Mucosa of descending colon (tissue), 3 donors: Measurements from ENCODE around the gene BLOC1S1. TPM values are rescaled to one million over a fixed set of nuclear protein-coding genes. Genes with fewer than 3 reads are reported as not detected.

Source experiments
- ATAC-seq: fragments of 200-7000 bp; cut with Tn5 transposase; one replicate; pipeline ENCODE4 v1.9.1; 2020; ENCODE audit warnings: mild to moderate bottlenecking, moderate library complexity
- DNase-seq, 3 donors: peaks; one replicate each; pipeline ENCODE4 v3.0.0-alpha.2; 2020
- H3K36me3 ChIP-seq: fragments of 200-600 bp; one replicate; pipeline ENCODE4 v1.8.0; 2021; ENCODE audit warnings: low read depth, mild to moderate bottlenecking
- H3K4me1 ChIP-seq: fragments of 200-600 bp; one replicate; pipeline ENCODE4 v1.8.0; 2021; ENCODE audit warnings: low read depth, mild to moderate bottlenecking
- H3K4me3 ChIP-seq: fragments of 200-600 bp; one replicate; pipeline ENCODE4 v1.8.0; 2021; ENCODE audit warnings: mild to moderate bottlenecking
- H3K9me3 ChIP-seq: fragments of 200-600 bp; one replicate; pipeline ENCODE4 v1.8.0; 2021; ENCODE audit warnings: mild to moderate bottlenecking
- intact Hi-C, 2 donors: fragments of 100-400 bp; cut with DNase I in 1 of 2; cut with micrococcal nuclease in 1 of 2; formaldehyde crosslinking; loops; one replicate each; pipeline versions ENCODE4 v1.11.0 to v1.11.1; 2022; cut with DNase I, micrococcal nuclease
- total RNA-seq, 3 donors: library from RNA; stranded (reverse); fragmentation: NEBNext Ultra II Directional in 2 of 3; extraction: Animal tissue kit (Norgen Biotek cat#: 25700) in 2 of 3; gene quantifications; one replicate each; pipeline versions ENCODE4 v1.2.1 to v1.2.4, GENCODE V29; 2021 to 2023
- TF ChIP-seq, protein P1 (sequence below): fragments of 200-600 bp; IDR thresholded peaks from one replicate; pipeline ENCODE4 v1.8.0; 2022; ENCODE audit warnings: antibody characterized with exemption, mild to moderate bottlenecking
- donor health status: DM: no; HTN: no; CAD: no; lungs with moderate emphysema.
- donor health status: DM: no; HTN: no; CAD: no.
- donor health status: DM: no; HTN: yes; CAD: no.

Gene BLOC1S1
- total RNA-seq, 3 donors from 2014 or later, result 201 to 285 (median 241) TPM

DNA sequence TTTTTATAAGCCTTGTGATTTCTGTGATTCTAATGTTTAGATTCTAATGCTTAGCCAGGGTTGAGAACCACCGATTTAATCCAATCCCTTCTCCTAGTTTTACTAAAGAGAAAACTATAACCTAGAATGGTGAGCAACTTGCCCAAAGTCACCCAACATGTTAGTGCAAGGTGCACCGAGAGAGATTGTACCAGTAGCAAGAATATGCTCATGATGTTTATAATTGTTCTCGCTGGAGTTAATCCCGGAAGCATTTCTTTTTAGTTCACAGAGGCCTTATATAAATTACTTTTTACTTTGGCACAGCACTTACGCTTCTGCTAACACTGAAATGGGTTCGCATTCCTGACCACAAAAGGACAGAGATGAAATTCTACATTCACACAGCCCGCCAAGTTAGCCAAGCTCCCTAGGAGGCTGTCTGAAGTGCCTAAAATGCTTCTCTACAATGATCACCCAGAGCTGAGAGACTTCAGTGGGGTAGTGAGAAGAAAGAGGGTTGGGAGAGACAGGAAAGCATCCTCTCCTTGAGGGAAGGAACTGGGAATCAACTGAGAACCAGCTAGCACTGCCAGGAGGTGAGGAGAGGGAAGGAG is 579 bp upstream of the BLOC1S1 start:
- intact Hi-C loops, result no loop called here
- TF ChIP-seq, protein P1, sequence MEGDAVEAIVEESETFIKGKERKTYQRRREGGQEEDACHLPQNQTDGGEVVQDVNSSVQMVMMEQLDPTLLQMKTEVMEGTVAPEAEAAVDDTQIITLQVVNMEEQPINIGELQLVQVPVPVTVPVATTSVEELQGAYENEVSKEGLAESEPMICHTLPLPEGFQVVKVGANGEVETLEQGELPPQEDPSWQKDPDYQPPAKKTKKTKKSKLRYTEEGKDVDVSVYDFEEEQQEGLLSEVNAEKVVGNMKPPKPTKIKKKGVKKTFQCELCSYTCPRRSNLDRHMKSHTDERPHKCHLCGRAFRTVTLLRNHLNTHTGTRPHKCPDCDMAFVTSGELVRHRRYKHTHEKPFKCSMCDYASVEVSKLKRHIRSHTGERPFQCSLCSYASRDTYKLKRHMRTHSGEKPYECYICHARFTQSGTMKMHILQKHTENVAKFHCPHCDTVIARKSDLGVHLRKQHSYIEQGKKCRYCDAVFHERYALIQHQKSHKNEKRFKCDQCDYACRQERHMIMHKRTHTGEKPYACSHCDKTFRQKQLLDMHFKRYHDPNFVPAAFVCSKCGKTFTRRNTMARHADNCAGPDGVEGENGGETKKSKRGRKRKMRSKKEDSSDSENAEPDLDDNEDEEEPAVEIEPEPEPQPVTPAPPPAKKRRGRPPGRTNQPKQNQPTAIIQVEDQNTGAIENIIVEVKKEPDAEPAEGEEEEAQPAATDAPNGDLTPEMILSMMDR, result no peak
- H3K36me3 ChIP-seq, result no peaks in the 10 kb centered on the region
- peaks cover 38% of the 10 kb centered on the region for H3K4me1 ChIP-seq
- no peak for ATAC-seq
- no peak overlapping the region for H3K4me3 ChIP-seq
- H3K9me3 ChIP-seq, result no peaks in the 10 kb centered on the region
- no peak for DNase-seq

GRCh38 chr12:55716582-55716957 is 724 bp downstream of the BLOC1S1 start:
- H3K36me3 ChIP-seq, result no peaks in the 10 kb centered on the region
- H3K4me1 ChIP-seq, result peaks cover 50% of the 10 kb centered on the region
- intact Hi-C loops, result no loop called here
- TF ChIP-seq, protein P1, result no peak
- DNase-seq (no peak), ATAC-seq (peak; percentile 11)
- peak overlapping the region; percentile 87 for H3K4me3 ChIP-seq
- H3K9me3 ChIP-seq, result no peaks in the 10 kb centered on the region

DNA sequence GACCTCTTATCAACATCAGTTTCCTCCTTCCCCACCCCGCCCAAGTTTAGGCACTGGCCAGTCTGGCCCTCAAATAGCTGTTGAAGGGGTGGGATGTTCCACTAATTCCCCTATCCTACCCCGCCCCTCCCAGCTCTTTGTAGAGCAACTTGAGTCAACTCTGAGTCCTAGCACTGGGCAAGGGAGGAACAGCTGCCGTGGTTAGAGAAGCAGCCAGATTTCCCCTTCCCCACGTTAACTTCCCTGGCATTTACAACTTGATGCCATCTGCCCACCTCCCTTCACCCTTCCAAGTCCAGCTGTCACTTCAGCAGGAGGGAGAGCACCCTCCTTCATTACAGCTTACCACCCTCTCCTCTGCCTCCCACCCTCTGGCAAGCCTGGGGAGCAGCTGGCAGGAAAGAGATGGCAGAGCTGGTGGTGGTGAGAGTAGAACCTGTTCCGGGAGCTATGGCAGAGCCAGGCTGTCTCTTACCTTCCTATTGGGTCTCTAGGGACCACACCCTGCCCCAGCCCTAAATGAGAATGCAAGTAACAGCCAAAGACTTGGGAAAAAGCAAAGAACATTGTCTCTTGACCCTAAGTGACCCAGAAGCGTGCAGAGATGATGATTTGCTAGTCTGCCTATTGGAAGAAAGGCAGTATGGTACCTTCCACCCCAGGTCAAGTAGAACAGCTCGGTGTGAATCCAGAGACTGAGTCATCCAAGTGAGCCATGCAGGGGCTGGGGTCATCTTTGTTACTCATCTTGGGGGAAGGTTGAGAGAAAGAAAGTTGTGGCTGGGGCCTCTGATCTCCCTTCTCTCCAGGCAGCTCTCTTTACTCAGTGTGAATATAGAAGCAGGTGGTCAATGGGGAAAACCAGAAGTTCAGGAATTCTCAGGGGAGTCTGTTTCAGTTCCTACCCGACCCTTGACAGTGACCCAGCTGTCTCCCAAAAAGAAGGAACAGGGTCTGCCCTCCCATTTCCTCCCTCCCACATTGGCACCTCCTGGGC is 1.5 kb downstream of the BLOC1S1 start:
- no peaks in the 10 kb centered on the region for H3K36me3 ChIP-seq
- ATAC-seq, result peak; percentile 23
- H3K9me3 ChIP-seq, result no peaks in the 10 kb centered on the region
- TF ChIP-seq, protein P1, result no peak
- DNase-seq, result peak in 2 of 3 donors; percentile 54 to 71
- intact Hi-C loops, result no loop called here
- no peak overlapping the region for H3K4me3 ChIP-seq
- peaks cover 57% of the 10 kb centered on the region for H3K4me1 ChIP-seq

GRCh38 chr12:55718015-55718414 is 2.2 kb downstream of the BLOC1S1 start:
- intact Hi-C loops, result no loop called here
- H3K4me3 ChIP-seq, result no peak overlapping the region
- DNase-seq, result peak in 1 of 3 donors; percentile 32

DNA sequence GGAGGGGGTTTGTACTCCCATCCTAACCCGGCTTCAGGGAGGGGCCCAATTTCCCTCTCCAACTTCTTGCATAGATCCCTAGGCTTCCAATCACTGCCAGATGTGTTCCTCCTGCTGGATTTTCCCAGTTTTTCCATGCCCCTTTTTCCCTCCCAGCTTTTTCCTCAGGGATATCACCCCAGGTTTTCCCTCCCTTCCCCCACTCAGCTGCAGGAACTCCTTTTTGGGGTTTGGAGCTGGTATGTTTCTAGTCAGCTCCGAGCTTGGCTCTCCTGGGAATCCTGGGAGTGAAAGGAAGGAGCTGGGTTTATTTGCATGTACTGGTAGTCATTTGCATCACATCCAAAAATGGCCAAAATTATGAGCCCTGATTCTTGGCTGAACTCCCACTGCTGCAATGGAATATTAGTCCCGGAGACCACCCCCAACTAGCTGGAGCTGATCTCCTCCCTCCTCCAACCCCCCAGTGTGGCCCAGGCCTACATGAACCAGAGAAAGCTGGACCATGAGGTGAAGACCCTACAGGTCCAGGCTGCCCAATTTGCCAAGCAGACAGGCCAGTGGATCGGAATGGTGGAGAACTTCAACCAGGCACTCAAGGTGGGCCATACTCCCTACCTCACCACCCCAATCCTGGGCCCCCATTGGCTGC is 2.9 kb downstream of the BLOC1S1 start:
- Histone ChIP-seq H3K4me1 (peaks cover 64% of the 10 kb centered on the region), H3K9me3 (no peaks in the 10 kb centered on the region), H3K4me3 (no peak overlapping the region), H3K36me3 (no peaks in the 10 kb centered on the region)
- ATAC-seq (no peak), DNase-seq (peak in 1 of 3 donors; percentile 30)
- intact Hi-C loops, result no loop called here
- TF ChIP-seq, protein P1, result no peak

More at GRCh38 chr12:55718015-55718414, 2.2 kb downstream of the BLOC1S1 start:
- no peak for ATAC-seq
- TF ChIP-seq, protein P1, result no peak
- no peaks in the 10 kb centered on the region for H3K9me3 ChIP-seq
- H3K36me3 ChIP-seq, result no peaks in the 10 kb centered on the region
- peaks cover 59% of the 10 kb centered on the region for H3K4me1 ChIP-seq
